BLaER1 (cell line): Measurements from ENCODE around the gene PRELID2.
"Not testable (repeated sequence)": the region's sequence is repeated elsewhere in the genome, so short reads cannot be mapped to it uniquely, and the experiment has no call there.

Experiments used
- H3K27ac ChIP-seq: shearing (Covaris generic); formaldehyde crosslinking; 2 replicates; pipeline ENCODE4 v1.8.1; 2022
- H3K27me3 ChIP-seq: shearing (Covaris generic); formaldehyde crosslinking; 2 replicates; pipeline ENCODE4 v1.8.1; 2022
- H3K36me3 ChIP-seq: shearing (Covaris generic); formaldehyde crosslinking; 2 replicates; pipeline ENCODE4 v1.8.1; 2022
- H3K4me1 ChIP-seq: shearing (Covaris generic); formaldehyde crosslinking; 2 replicates; pipeline ENCODE4 v1.8.1; 2022
- H3K4me2 ChIP-seq: shearing (Covaris generic); formaldehyde crosslinking; 2 replicates; pipeline ENCODE4 v1.8.1; 2022
- H3K4me3 ChIP-seq: shearing (Covaris generic); formaldehyde crosslinking; 2 replicates; pipeline ENCODE4 v1.8.1; 2022
- H3K9ac ChIP-seq: shearing (Covaris generic); formaldehyde crosslinking; 2 replicates; pipeline ENCODE4 v1.8.1; 2022
- H3K9me3 ChIP-seq: shearing (Covaris generic); formaldehyde crosslinking; 2 replicates; pipeline ENCODE4 v1.8.1; 2022
- H4K20me1 ChIP-seq: shearing (Covaris generic); formaldehyde crosslinking; 2 replicates; pipeline ENCODE4 v1.8.1; 2022
- Cebpa-rat ChIP-seq: shearing (Covaris generic); IDR thresholded peaks from 2 replicates; pipeline ENCODE4 v1.8.1; 2022

PRELID2 gene

GRCh38 chr5:145800181-145800580 lies 35.0 kb downstream of the PRELID2 start:
- Histone ChIP-seq H3K27me3 (no peaks in the 10 kb centered on the region), H3K36me3 (peaks cover 55% of the 10 kb centered on the region), H4K20me1 (no peaks in the 10 kb centered on the region), H3K4me1 (no peaks in the 10 kb centered on the region), H3K4me2 (no peak overlapping the region), H3K9me3 (no peaks in the 10 kb centered on the region), H3K27ac (no peak overlapping the region), H3K4me3 (no peak overlapping the region), H3K9ac (no peak overlapping the region)
- no peak for TF ChIP-seq Cebpa-rat

DNA sequence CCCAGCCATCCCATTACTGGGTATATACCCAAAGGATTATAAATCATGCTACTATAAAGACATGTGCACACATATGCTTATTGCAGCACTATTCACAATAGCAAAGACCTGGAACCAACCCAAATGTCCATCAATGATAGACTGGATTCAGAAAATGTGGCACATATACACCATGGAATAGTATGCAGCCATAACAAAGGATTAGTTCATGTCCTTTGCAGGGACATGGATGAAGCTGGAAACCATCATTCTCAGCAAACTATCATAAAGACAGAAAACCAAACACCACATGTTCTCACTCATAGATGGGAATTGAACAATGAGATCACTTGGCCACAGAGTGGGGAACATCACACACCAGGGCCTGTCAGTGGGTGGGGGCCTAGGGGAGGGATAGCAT lies 36.6 kb downstream of the PRELID2 start:
- not testable (repeated sequence) for H3K9me3 ChIP-seq, H3K4me2 ChIP-seq, H3K27me3 ChIP-seq, H3K4me1 ChIP-seq, H3K4me3 ChIP-seq, H3K27ac ChIP-seq, H3K9ac ChIP-seq, H4K20me1 ChIP-seq
- peaks cover 51% of the 10 kb centered on the region for H3K36me3 ChIP-seq

DNA sequence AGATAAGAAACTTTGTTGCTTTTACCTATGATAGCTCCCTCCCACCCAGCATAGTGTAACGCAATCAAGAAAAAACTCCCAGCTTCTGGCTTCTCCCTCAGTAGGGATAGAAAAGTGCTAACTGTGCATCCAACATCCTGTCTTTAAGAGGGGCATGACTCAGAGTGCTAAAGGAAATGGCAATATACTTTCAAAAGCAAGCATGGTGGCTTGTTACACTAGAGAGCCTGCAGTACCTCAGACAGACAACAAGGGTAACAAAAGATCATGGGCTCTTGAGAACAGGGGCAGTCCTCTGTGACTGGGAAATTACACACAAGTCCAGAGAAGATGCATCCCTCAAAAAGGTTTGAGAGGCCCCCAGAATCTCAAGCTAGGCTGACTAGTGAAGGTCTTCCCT lies 37.8 kb downstream of the PRELID2 start:
- H3K4me3 ChIP-seq: no peak overlapping the region
- H3K27ac ChIP-seq: no peak overlapping the region
- no peaks in the 10 kb centered on the region for H3K4me1 ChIP-seq
- H3K4me2 ChIP-seq: no peak overlapping the region
- H3K9me3 ChIP-seq: no peaks in the 10 kb centered on the region
- no peak for TF ChIP-seq Cebpa-rat
- H3K36me3 ChIP-seq: peaks cover 47% of the 10 kb centered on the region
- no peak overlapping the region for H3K9ac ChIP-seq
- no peaks in the 10 kb centered on the region for H4K20me1 ChIP-seq
- H3K27me3 ChIP-seq: no peaks in the 10 kb centered on the region

GRCh38 chr5:145796318-145796717 lies 38.8 kb downstream of the PRELID2 start:
- Histone ChIP-seq H3K27ac (no peak overlapping the region), H3K27me3 (no peaks in the 10 kb centered on the region), H3K4me2 (no peak overlapping the region), H3K9me3 (no peaks in the 10 kb centered on the region), H3K9ac (no peak overlapping the region), H3K36me3 (peaks cover 48% of the 10 kb centered on the region), H3K4me3 (no peak overlapping the region), H3K4me1 (no peaks in the 10 kb centered on the region), H4K20me1 (no peaks in the 10 kb centered on the region)
- no peak for TF ChIP-seq Cebpa-rat

DNA sequence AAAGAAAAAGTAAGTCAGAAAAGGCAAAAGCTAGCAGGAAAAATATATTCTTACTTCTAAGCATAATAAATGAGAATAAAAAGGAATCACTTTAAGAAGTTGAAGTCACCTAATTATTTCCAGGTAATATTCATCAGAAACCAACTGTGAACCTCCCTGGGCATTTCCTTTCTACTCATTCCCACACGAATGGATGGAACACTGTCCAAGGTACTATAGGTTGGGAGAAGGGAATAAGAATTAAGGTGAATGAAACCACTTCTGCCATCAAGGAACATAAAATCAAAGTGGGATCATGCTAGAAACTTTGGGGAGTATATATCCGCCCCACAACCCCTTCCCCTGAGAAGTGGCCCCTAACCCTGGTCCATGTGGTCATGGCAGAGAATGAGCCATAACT lies 41.6 kb downstream of the PRELID2 start:
- Histone ChIP-seq H3K9me3 (no peaks in the 10 kb centered on the region), H3K4me2 (no peak overlapping the region), H3K27me3 (no peaks in the 10 kb centered on the region), H3K4me3 (no peak overlapping the region), H3K4me1 (no peaks in the 10 kb centered on the region), H3K27ac (no peak overlapping the region), H3K9ac (no peak overlapping the region), H4K20me1 (no peaks in the 10 kb centered on the region), H3K36me3 (peaks cover 52% of the 10 kb centered on the region)
- TF ChIP-seq Cebpa-rat: no peak

- Histone ChIP-seq H3K9ac (no peak overlapping the region), H4K20me1 (no peaks in the 10 kb centered on the region), H3K27me3 (no peaks in the 10 kb centered on the region), H3K27ac (no peak overlapping the region), H3K4me2 (no peak overlapping the region), H3K9me3 (no peaks in the 10 kb centered on the region), H3K36me3 (peaks cover 55% of the 10 kb centered on the region), H3K4me1 (no peaks in the 10 kb centered on the region), H3K4me3 (no peak overlapping the region)
- TF ChIP-seq Cebpa-rat: no peak
Measured at GRCh38 chr5:145792840-145793239, 42.3 kb downstream of the PRELID2 start.

- H3K9ac ChIP-seq: no peak overlapping the region
- no peaks in the 10 kb centered on the region for H3K4me1 ChIP-seq
- H3K4me2 ChIP-seq: no peak overlapping the region
- H3K27ac ChIP-seq: no peak overlapping the region
- H4K20me1 ChIP-seq: no peaks in the 10 kb centered on the region
- H3K36me3 ChIP-seq: peaks cover 58% of the 10 kb centered on the region
- TF ChIP-seq Cebpa-rat: no peak
- H3K27me3 ChIP-seq: no peaks in the 10 kb centered on the region
- no peaks in the 10 kb centered on the region for H3K9me3 ChIP-seq
- no peak overlapping the region for H3K4me3 ChIP-seq
Measured at GRCh38 chr5:145791866-145792265, 43.3 kb downstream of the PRELID2 start.

DNA sequence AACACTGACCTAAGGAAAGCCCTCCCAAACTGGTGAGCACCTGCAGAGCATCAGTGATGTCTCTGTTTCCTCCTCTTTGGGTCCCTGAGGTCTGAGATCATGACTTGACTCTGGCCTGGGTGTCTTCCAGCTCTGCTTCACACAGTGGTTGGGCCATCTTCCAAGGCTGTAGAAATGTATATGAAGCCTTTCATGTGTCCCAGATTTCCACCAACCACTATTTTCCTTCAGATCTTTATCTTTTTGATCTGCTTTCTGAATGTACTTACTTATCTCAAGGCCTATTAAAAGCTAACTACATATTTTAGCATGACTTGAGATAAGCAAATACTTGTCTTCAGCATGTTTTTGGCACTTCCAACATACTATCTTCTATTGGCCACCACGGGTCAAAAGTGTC lies 47.1 kb downstream of the PRELID2 start:
- Histone ChIP-seq H3K4me3 (no peak overlapping the region), H3K4me2 (no peak overlapping the region), H3K27me3 (no peaks in the 10 kb centered on the region), H3K36me3 (peaks cover 61% of the 10 kb centered on the region), H3K9ac (no peak overlapping the region), H3K4me1 (no peaks in the 10 kb centered on the region), H4K20me1 (no peaks in the 10 kb centered on the region), H3K9me3 (no peaks in the 10 kb centered on the region), H3K27ac (no peak overlapping the region)
- no peak for TF ChIP-seq Cebpa-rat

DNA sequence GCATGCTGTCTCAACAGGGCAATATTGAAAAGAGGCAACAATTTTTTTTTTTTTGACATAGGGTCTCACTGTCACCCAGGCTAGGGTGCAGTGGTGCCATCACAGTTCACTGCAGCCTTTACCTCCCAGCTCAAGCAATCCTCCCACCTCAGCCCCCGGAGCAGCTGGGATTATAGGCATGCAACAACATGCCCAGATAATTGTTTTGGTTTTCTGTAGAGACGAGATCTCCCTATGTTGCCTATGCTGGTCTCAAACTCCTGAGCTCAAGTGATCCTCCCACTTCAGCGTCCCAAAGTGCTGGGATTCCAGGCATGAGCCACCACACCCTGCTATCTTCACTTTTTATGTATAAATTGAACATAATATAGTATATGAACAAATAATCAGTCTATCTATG lies 47.6 kb downstream of the PRELID2 start:
- H3K27me3 ChIP-seq: no peaks in the 10 kb centered on the region
- no peaks in the 10 kb centered on the region for H3K4me1 ChIP-seq
- H3K36me3 ChIP-seq: peaks cover 61% of the 10 kb centered on the region
- no peak overlapping the region for H3K4me2 ChIP-seq
- TF ChIP-seq Cebpa-rat: no peak
- H3K27ac ChIP-seq: no peak overlapping the region
- H3K4me3 ChIP-seq: no peak overlapping the region
- no peaks in the 10 kb centered on the region for H4K20me1 ChIP-seq
- H3K9me3 ChIP-seq: no peaks in the 10 kb centered on the region
- no peak overlapping the region for H3K9ac ChIP-seq

DNA sequence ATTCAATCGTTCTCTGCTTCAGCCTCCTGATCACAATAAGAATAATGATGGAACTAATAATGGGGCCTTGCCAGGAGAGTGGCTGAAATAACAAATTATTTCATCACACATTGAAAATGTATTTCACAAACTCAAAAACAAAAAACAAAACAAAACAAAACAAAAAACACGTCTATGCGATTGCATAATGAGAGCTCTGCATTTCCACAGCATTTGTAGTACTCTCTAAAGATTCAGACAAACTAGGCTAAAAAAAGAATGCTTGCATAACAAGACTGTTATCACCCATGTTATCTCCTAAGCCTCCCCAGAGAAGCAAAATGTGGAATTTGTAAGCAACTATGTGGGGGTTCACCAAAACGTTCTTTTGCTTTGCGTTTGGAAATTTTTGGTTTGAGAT lies 48.1 kb downstream of the PRELID2 start:
- no peak overlapping the region for H3K27ac ChIP-seq
- TF ChIP-seq Cebpa-rat: no peak

GRCh38 chr5:145780982-145781381 lies 54.2 kb downstream of the PRELID2 start:
- Histone ChIP-seq H4K20me1 (no peaks in the 10 kb centered on the region), H3K9ac (no peak overlapping the region), H3K36me3 (peaks cover 47% of the 10 kb centered on the region), H3K4me3 (no peak overlapping the region), H3K4me1 (no peaks in the 10 kb centered on the region), H3K27ac (no peak overlapping the region), H3K4me2 (no peak overlapping the region), H3K9me3 (peaks cover 25% of the 10 kb centered on the region), H3K27me3 (no peaks in the 10 kb centered on the region)
- TF ChIP-seq Cebpa-rat: no peak

More for the DNA sequence above, 48.1 kb downstream of the PRELID2 start:
- peaks cover 60% of the 10 kb centered on the region for H3K36me3 ChIP-seq
- H3K9me3 ChIP-seq: no peaks in the 10 kb centered on the region
- no peaks in the 10 kb centered on the region for H4K20me1 ChIP-seq
- no peak overlapping the region for H3K4me2 ChIP-seq
- no peak overlapping the region for H3K4me3 ChIP-seq
- H3K27me3 ChIP-seq: no peaks in the 10 kb centered on the region
- H3K4me1 ChIP-seq: no peaks in the 10 kb centered on the region
- H3K9ac ChIP-seq: no peak overlapping the region
